Ovary (tissue), 9 donors: ENCODE data around the gene AGPAT4. TPM values are rescaled to one million over a fixed set of nuclear protein-coding genes. Genes with fewer than 3 reads are reported as not detected.
"Not testable (repeated sequence)": the region's sequence is repeated elsewhere in the genome, so short reads cannot be mapped to it uniquely, and the experiment has no call there.

Experiments used
- DNase-seq, 5 donors: peaks; one replicate each; pipeline ENCODE4 v3.0.0-alpha.2; 2019 to 2020
- H3K27ac ChIP-seq, 2 donors: fragments of 200-600 bp; one replicate each; pipeline versions ENCODE4 v1.5.1 to v1.8.0; 2019 to 2022
- H3K27me3 ChIP-seq: fragments of 200-600 bp; one replicate; pipeline ENCODE4 v1.8.0; 2022
- H3K36me3 ChIP-seq: fragments of 200-600 bp; sonication (generic); one replicate; pipeline ENCODE4 v1.5.1; 2019
- H3K4me1 ChIP-seq: one replicate; pipeline ENCODE4 v1.8.1; 2013; ENCODE audit warnings: mild to moderate bottlenecking, moderate library complexity; ENCODE audit not compliant: insufficient read depth
- H3K4me3 ChIP-seq: fragments of 200-600 bp; sonication (generic); one replicate; pipeline ENCODE4 v1.5.1; 2017
- H3K9me3 ChIP-seq, 2 donors: fragments of 200-600 bp in 1 of 2; sonication (generic) in 1 of 2; one replicate each; pipeline versions ENCODE4 v1.5.1 to v1.8.1; 2013 to 2019; ENCODE audit warnings: mild to moderate bottlenecking in 1 of 2, moderate library complexity in 1 of 2
- EP300 ChIP-seq: sonication (generic); formaldehyde crosslinking; IDR thresholded peaks from one replicate; pipeline ENCODE4 v1.6.1; 2017; ENCODE audit warnings: antibody characterized with exemption
- POLR2A ChIP-seq: fragments of 450-650 bp; IDR thresholded peaks from one replicate; pipeline ENCODE4 v1.6.1; 2017; ENCODE audit warnings: antibody characterized with exemption, mild to moderate bottlenecking, moderate library complexity
- WGBS, 3 donors: extraction: QIAGEN DNeasy Blood & Tissue Kit in 1 of 3; methylation state at CpG; one replicate each; pipeline versions ENCODE4 v1.1.5 to v1.1.7; 2013 to 2017; 5-methylcytosine and 5-hydroxymethylcytosine counted together
- intact Hi-C, 4 donors: fragments of 100-400 bp; cut with DNase I; formaldehyde crosslinking; loops; one replicate each; pipeline versions ENCODE4 v1.11.0 to v1.15.1; 2022 to 2023
- polyA plus RNA-seq, 2 donors: library from polyadenylated mRNA; stranded (reverse); fragments of 200-250 nt in 1 of 2; fragments of 350-450 nt in 1 of 2; fragmentation: Illumina TruSeq in 1 of 2; extraction: RNeasy Lipid Tissue Mini Kit (QIAGEN cat#74804) in 1 of 2; gene quantifications; one replicate each; pipeline ENCODE4 v1.2.3, GENCODE V29; 2013 to 2014
- total RNA-seq, 7 donors: library from RNA; depleted of rRNA in 2 of 7; stranded (reverse); fragments of >200 nt in 2 of 7; fragmentation: NEBNext Ultra II Directional in 3 of 7; extraction: Animal tissue kit (Norgen Biotek cat#: 25700) in 3 of 7; gene quantifications; one replicate each; pipeline versions ENCODE4 v1.1.0 to v1.2.4, GENCODE V29; 2016 to 2023
- TF ChIP-seq, protein P1 (sequence below), 3 donors: fragments of 450-650 bp in 2 of 3; fragments of 200-600 bp in 1 of 3; IDR thresholded peaks; one replicate each; pipeline versions ENCODE4 v1.5.1 to v1.8.0; 2016 to 2022; ENCODE audit warnings: antibody characterized with exemption in 3 of 3, mild to moderate bottlenecking in 1 of 3
- donor health status: DM: no; HTN: no; CAD: no; lungs with moderate emphysema.
- donor health status: DM: no; HTN: no; CAD: no.
- donor health status: Bipolar disorder and iron deficiency.
- donor health status: DM: yes; HTN: yes; CAD: no.
- donor health status: DM: no; HTN: no; CAD: no.
- donor health status: DM: yes; HTN: yes; CAD: no.

The AGPAT4 gene
- total and polyA plus RNA-seq, 9 donors = 4.4 to 13.7 (median 8.9) TPM

DNA sequence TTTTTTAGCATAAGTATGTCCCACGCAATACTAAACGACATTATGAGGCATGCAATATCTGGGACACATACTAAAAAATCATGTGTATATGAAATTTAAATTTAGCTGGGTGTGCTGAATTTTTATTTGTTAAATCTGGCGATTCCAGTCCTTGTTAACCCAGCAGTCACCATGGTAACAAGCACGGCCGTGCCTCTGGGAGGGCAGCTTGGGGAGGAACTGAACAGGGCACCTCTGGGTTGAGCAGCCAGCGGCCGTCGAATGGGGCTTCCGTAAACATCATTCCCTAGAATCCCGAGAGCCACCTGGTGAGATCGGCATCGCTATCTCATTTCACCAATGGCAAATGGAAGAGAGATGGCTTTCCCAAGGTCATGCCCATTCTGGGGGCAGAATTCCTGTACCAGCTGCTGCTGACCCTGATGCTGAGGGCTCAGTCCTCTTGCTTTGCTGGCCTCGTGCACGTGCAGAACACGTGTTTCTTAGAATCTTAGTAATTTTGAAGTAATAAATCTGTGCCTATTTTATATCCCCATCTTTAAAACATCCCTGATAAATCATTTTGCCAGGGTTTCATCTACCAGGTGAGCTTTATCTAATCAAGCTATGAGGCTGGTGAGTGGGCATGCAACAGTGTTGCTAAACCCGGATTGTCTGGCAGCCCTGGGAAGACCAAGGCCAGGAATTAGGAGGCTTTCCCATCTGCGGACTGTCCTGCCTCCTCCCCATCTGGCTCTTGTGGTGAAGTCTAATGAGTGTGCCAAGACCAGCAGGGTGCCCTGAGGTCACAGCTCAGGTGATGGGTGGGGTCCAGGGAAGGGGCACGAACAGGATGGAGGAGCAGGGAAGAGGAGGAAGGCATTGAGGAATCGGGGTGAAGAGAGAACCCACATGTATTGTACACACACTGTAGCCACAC, 85.1 kb downstream of the AGPAT4 start:
- Histone ChIP-seq H3K27me3 (no peaks in the 10 kb centered on the region), H3K36me3 (no peaks in the 10 kb centered on the region), H3K9me3 (no peaks in the 10 kb centered on the region), H3K27ac (no peak overlapping the region), H3K4me1 (no peaks in the 10 kb centered on the region), H3K4me3 (no peak overlapping the region)
- intact Hi-C loops = no loop called here
- TF ChIP-seq EP300 (no peak), POLR2A (no peak)
- TF ChIP-seq, protein P1, sequence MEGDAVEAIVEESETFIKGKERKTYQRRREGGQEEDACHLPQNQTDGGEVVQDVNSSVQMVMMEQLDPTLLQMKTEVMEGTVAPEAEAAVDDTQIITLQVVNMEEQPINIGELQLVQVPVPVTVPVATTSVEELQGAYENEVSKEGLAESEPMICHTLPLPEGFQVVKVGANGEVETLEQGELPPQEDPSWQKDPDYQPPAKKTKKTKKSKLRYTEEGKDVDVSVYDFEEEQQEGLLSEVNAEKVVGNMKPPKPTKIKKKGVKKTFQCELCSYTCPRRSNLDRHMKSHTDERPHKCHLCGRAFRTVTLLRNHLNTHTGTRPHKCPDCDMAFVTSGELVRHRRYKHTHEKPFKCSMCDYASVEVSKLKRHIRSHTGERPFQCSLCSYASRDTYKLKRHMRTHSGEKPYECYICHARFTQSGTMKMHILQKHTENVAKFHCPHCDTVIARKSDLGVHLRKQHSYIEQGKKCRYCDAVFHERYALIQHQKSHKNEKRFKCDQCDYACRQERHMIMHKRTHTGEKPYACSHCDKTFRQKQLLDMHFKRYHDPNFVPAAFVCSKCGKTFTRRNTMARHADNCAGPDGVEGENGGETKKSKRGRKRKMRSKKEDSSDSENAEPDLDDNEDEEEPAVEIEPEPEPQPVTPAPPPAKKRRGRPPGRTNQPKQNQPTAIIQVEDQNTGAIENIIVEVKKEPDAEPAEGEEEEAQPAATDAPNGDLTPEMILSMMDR (IDR thresholded peaks at IDR 0.05) = no peak
- DNase-seq = no peak
- 95 to 97% (median 95%) methylated on average over 19 of the region's 19 CpGs for WGBS, 3 donors

DNA sequence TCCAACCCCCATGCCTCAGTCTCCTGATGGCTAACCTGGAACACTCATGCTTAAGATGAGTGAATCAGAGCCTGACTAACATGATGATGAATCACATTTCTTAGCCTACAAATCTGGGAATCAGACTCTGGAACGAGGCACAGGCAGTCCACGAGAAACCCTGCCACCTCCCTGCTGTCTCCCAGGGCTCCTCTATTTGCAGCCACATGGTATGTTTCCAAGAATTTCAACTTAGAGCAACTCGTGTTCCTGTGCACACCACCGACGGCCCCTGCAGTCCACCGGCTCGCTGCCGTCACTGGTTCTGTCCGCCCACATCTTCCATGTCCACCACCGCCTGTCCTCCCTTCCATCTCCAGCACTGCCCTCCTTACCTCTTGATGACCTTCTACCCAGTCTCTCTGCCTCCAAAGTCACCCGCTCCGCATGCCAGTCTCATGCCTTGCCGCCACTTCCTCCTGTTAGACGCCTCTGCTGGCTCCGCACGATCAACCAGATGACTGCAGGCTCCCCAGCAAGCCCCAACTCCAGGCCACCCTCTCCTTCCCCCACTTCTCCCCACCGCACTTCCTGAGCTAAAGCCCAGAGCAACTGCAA, 87.6 kb downstream of the AGPAT4 start:
- Histone ChIP-seq H3K36me3 (no peaks in the 10 kb centered on the region), H3K9me3 (no peaks in the 10 kb centered on the region), H3K27me3 (no peaks in the 10 kb centered on the region), H3K27ac (no peak overlapping the region), H3K4me1 (no peaks in the 10 kb centered on the region), H3K4me3 (no peak overlapping the region)
- DNase-seq = no peak
- TF ChIP-seq POLR2A (no peak), EP300 (no peak)
- TF ChIP-seq, protein P1 (IDR thresholded peaks at IDR 0.05) = no peak
- WGBS, 3 donors = 84 to 92% (median 91%) methylated on average over 17 of the region's 17 CpGs
- intact Hi-C loops = no loop called here

DNA sequence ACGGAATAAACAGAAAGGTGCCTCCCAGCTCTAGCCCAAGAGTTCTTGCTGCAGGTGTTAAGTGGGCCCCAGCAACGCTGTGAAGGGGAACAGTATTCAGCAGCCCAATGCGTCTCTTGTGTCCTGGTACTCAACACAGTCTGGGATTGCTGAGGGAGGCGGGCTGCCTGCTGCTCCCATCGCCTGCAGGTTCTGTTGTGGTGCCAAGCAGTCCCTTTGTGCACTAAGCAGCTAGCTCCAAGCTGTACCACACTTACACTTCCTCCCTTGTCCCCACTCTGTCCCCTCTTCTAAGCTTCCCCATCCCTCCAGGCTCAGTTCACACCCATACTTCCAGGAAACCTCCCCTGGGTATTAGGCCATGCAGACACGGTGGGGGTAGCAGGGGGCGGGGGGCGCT, 92.7 kb downstream of the AGPAT4 start:
- intact Hi-C loops = no loop called here
- 84 to 95% (median 94%) methylated on average over 8 of the region's 8 CpGs for WGBS, 3 donors

DNA sequence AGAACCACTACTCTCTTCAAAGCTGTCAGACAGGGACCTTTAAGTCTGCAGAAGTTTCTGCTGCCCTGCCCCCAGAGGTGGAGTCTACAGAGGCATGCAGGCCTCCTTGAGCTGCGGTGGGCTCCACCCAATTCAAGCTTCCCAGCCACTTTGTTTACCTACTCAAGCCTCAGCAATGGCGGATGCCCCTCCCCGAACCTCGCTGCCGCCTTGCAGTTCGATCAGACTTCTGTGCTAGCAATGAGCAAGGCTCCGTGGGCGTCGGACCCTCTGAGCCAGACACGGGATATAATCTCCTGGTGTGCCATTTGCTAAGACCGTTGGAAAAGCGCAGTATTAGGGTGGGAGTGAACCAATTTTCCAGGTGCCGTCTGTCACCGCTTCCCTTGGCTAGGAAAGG, 95.7 kb downstream of the AGPAT4 start:
- intact Hi-C loops, H3K9me3 ChIP-seq, H3K4me3 ChIP-seq, H3K27ac ChIP-seq, H3K36me3 ChIP-seq, H3K27me3 ChIP-seq, DNase-seq, H3K4me1 ChIP-seq: not testable (repeated sequence)
- WGBS, 3 donors = 95 to 98% (median 98%) methylated on average over 14 of the region's 14 CpGs

More for the DNA sequence above, 92.7 kb downstream of the AGPAT4 start:
- TF ChIP-seq POLR2A = no peak
- no peak for DNase-seq
- no peak overlapping the region for H3K4me3 ChIP-seq
- H3K36me3 ChIP-seq = no peaks in the 10 kb centered on the region
- H3K27me3 ChIP-seq = no peaks in the 10 kb centered on the region
- no peak overlapping the region for H3K27ac ChIP-seq
- no peaks in the 10 kb centered on the region for H3K4me1 ChIP-seq
- peaks cover 0 to 7% of the 10 kb centered on the region in 2 donors for H3K9me3 ChIP-seq

DNA sequence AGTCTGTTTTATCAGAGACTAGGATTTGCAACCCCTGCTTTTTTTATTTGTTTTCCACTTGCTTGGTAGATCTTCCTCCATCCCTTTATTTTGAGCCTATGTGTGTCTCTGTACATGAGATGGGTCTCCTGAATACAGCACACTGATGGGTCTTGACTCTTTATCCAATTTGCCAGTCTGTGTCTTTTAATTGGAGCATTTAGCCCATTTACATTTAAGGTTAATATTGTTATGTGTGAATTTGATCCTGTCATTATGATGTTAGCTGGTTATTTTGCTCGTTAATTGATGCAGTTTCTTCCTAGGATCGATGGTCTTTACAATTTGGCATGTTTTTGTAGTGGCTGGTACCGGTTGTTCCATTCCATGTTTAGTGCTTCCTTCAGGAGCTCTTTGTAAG, 97.4 kb downstream of the AGPAT4 start:
- H3K4me1 ChIP-seq, DNase-seq, H3K36me3 ChIP-seq, H3K9me3 ChIP-seq, H3K27me3 ChIP-seq, intact Hi-C loops, H3K27ac ChIP-seq, H3K4me3 ChIP-seq: not testable (repeated sequence)
- WGBS, 3 donors = 93 to 97% (median 97%) methylated on average over 3 of the region's 3 CpGs

DNA sequence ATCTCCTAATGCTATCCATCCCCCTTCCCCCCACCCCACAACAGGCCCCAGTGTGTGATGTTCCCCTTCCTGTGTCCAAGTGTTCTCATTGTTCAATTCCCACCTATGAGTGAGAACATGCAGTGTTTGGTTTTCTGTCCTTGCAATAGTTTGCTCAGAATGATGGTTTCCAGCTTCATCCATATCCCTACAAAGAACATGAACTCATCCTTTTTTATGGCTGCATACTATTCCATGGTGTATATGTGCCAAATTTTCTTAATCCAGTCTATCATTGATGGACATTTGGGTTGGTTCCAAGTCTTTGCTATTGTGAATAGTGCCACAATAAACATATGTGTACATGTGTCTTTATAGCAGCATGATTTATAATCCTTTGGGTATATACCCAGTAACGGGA, 101.1 kb downstream of the AGPAT4 start:
- H3K27me3 ChIP-seq, H3K4me3 ChIP-seq, H3K36me3 ChIP-seq, H3K9me3 ChIP-seq, DNase-seq, H3K4me1 ChIP-seq, intact Hi-C loops, H3K27ac ChIP-seq: not testable (repeated sequence)
- 0 to 4% (median 0%) methylated on average over 1 of the region's 1 CpG for WGBS, 3 donors
